Esophagus muscularis mucosa (tissue), 4 donors: Measurements from ENCODE around the gene PRRC2B. TPM values are rescaled to one million over a fixed set of nuclear protein-coding genes. Genes with fewer than 3 reads are reported as not detected.
A peak's percentile ranks its signal among the peaks of the same experiment; 100 is the strongest.

Source experiments
- DNase-seq: peaks from one replicate; pipeline ENCODE4 v3.0.0-alpha.2; 2017; ENCODE audit errors: extremely low spot score
- H3K27ac ChIP-seq, 4 donors: fragments of 200-600 bp; sonication (generic); replicated peaks in 1 of 4; 1 replicate in 3 of 4; 2 replicates in 1 of 4; pipeline ENCODE4 v1.5.1; 2016 to 2019; ENCODE audit warnings: mild to moderate bottlenecking in 1 of 4
- H3K27me3 ChIP-seq, 4 donors: fragments of 200-600 bp; sonication (generic); one replicate each; pipeline versions ENCODE4 v1.5.1 to v1.6.0; 2016 to 2019
- H3K36me3 ChIP-seq, 4 donors: fragments of 200-600 bp; sonication (generic); one replicate each; pipeline ENCODE4 v1.5.1; 2016 to 2019
- H3K4me1 ChIP-seq, 4 donors: fragments of 200-600 bp; sonication (generic); one replicate each; pipeline ENCODE4 v1.5.1; 2016 to 2019
- H3K4me3 ChIP-seq, 4 donors: fragments of 200-600 bp; sonication (generic); 1 replicate in 2 of 4; 2 replicates in 2 of 4; pipeline ENCODE4 v1.5.1; 2016 to 2019; ENCODE audit warnings: mild to moderate bottlenecking in 4 of 4, moderate library complexity in 1 of 4
- H3K9me3 ChIP-seq, 4 donors: fragments of 200-600 bp; sonication (generic); 1 replicate in 3 of 4; 2 replicates in 1 of 4; pipeline ENCODE4 v1.5.1; 2016 to 2019
- CTCF ChIP-seq, 3 experiments: fragments of 200-600 bp in 2 of 3; fragments of 450-650 bp in 1 of 3; sonication (generic) in 2 of 3; IDR thresholded peaks; one replicate each; pipeline ENCODE4 v1.5.1; 2017 to 2019; ENCODE audit warnings: antibody characterized with exemption in 3 of 3, mild to moderate bottlenecking in 2 of 3, moderate library complexity in 1 of 3
- EP300 ChIP-seq: sonication (generic); formaldehyde crosslinking; IDR thresholded peaks from one replicate; pipeline ENCODE4 v1.6.1; 2017; ENCODE audit warnings: antibody characterized with exemption
- POLR2A ChIP-seq: fragments of 450-650 bp; IDR thresholded peaks from one replicate; pipeline ENCODE4 v1.6.1; 2017; ENCODE audit warnings: antibody characterized with exemption, moderate library complexity, mild to moderate bottlenecking, low read depth
- POLR2AphosphoS5 ChIP-seq, 2 donors: sonication (generic); formaldehyde crosslinking; IDR thresholded peaks; one replicate each; pipeline ENCODE4 v1.6.1; 2017; ENCODE audit warnings: antibody characterized with exemption in 2 of 2
- WGBS: methylation state at CpG from one replicate; pipeline ENCODE4 v1.1.5; 2018; 5-methylcytosine and 5-hydroxymethylcytosine counted together
- intact Hi-C: fragments of 100-400 bp; cut with DNase I; formaldehyde crosslinking; loops from one replicate; pipeline ENCODE4 v1.15.1; 2023
- total RNA-seq, 4 donors: library from RNA; depleted of rRNA; stranded (reverse); fragments of >200 nt; gene quantifications; one replicate each; pipeline versions ENCODE4 v1.1.0 to v1.2.1, GENCODE V29; 2016

The PRRC2B gene
- total RNA-seq, 4 donors from 2014 or later, result 109 to 226 (median 148) TPM

- no peaks in the 10 kb centered on the region for H3K9me3 ChIP-seq
- intact Hi-C loops, result no loop called here
- H3K4me3 ChIP-seq, result no peak overlapping the region
- 78% methylated on average over 3 of the region's 3 CpGs for WGBS
- H3K36me3 ChIP-seq, result peaks cover 21 to 78% (median 63%) of the 10 kb centered on the region in 4 donors
- peaks cover 23 to 64% (median 49%) of the 10 kb centered on the region in 4 donors for H3K4me1 ChIP-seq
- no peaks in the 10 kb centered on the region for H3K27me3 ChIP-seq
- no peak for DNase-seq
- H3K27ac ChIP-seq, result peak overlapping the region; percentile 21 to 78 (median 58)
- no peak for TF ChIP-seq POLR2A
- TF ChIP-seq CTCF (IDR thresholded peaks at IDR 0.05), result no peak
- TF ChIP-seq POLR2AphosphoS5 (IDR thresholded peaks at IDR 0.05), result no peak
- TF ChIP-seq EP300, result no peak
Measured at GRCh38 chr9:131433302-131433854, 39.5 kb downstream of the PRRC2B start.

- H3K27ac ChIP-seq, result peak overlapping the region in 1 of 4 donors; percentile 78
- no peak for DNase-seq
- intact Hi-C loops, result no loop called here
Measured at GRCh38 chr9:131434673-131435072, 40.8 kb downstream of the PRRC2B start.

GRCh38 chr9:131436376-131436775 is 42.5 kb downstream of the PRRC2B start:
- H3K27ac ChIP-seq, result peak overlapping the region in 1 of 4 donors; percentile 24
- TF ChIP-seq POLR2AphosphoS5 (IDR thresholded peaks at IDR 0.05), result no peak
- no peak for TF ChIP-seq POLR2A
- TF ChIP-seq CTCF (IDR thresholded peaks at IDR 0.05), result no peak
- TF ChIP-seq EP300, result no peak
- no peaks in the 10 kb centered on the region for H3K9me3 ChIP-seq
- no peaks in the 10 kb centered on the region for H3K27me3 ChIP-seq
- peaks cover 46 to 96% (median 85%) of the 10 kb centered on the region in 4 donors for H3K36me3 ChIP-seq
- no peak for DNase-seq
- H3K4me3 ChIP-seq, result no peak overlapping the region
- intact Hi-C loops, result no loop called here
- WGBS, result 59% methylated on average over 12 of the region's 12 CpGs
- H3K4me1 ChIP-seq, result peaks cover 10 to 40% (median 28%) of the 10 kb centered on the region in 4 donors

More at GRCh38 chr9:131434673-131435072, 40.8 kb downstream of the PRRC2B start:
- no peaks in the 10 kb centered on the region for H3K27me3 ChIP-seq
- WGBS, result 80% methylated on average over 7 of the region's 7 CpGs
- peaks cover 32 to 91% (median 76%) of the 10 kb centered on the region in 4 donors for H3K36me3 ChIP-seq
- TF ChIP-seq POLR2AphosphoS5 (IDR thresholded peaks at IDR 0.05), result no peak
- TF ChIP-seq CTCF (IDR thresholded peaks at IDR 0.05), result no peak
- no peak for TF ChIP-seq EP300
- TF ChIP-seq POLR2A, result no peak
- no peaks in the 10 kb centered on the region for H3K9me3 ChIP-seq
- H3K4me3 ChIP-seq, result no peak overlapping the region
- peaks cover 10 to 51% (median 37%) of the 10 kb centered on the region in 4 donors for H3K4me1 ChIP-seq

- no peak overlapping the region for H3K4me3 ChIP-seq
- peaks cover 10 to 39% (median 28%) of the 10 kb centered on the region in 4 donors for H3K4me1 ChIP-seq
- no peak for DNase-seq
- TF ChIP-seq POLR2AphosphoS5 (IDR thresholded peaks at IDR 0.05) (no peak), CTCF (IDR thresholded peaks at IDR 0.05) (no peak), EP300 (no peak), POLR2A (no peak)
- 84% methylated on average over 8 of the region's 8 CpGs for WGBS
- H3K9me3 ChIP-seq, result no peaks in the 10 kb centered on the region
- H3K27ac ChIP-seq, result peak overlapping the region in 1 of 4 donors; percentile 24
- H3K27me3 ChIP-seq, result no peaks in the 10 kb centered on the region
- H3K36me3 ChIP-seq, result peaks cover 46 to 98% (median 89%) of the 10 kb centered on the region in 4 donors
- intact Hi-C loops, result no loop called here
Measured at GRCh38 chr9:131436865-131437271, 43.0 kb downstream of the PRRC2B start.

DNA sequence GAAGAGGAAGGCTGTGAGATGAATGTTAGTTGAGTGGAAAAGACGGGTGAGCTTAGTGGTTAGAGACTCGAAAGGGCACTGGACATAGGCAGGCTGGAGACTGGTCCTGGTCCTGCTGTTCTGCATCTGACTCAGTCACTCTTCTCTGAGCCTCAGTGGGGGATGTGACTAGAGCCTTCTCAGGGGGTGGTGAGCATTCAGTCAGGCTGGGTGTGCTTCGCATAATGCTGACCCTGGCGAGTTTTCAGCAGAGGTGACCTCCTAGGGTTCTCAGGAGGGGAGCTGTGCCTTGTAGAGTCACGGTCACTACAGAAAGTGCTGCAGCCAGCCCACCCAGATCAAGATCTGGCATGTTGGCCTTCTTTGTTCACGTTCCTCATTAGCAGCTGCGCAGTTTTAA is 44.3 kb downstream of the PRRC2B start:
- no peak for TF ChIP-seq CTCF (IDR thresholded peaks at IDR 0.05)
- no peak for TF ChIP-seq POLR2A
- TF ChIP-seq EP300, result no peak
- no peak for TF ChIP-seq POLR2AphosphoS5 (IDR thresholded peaks at IDR 0.05)
- intact Hi-C loops, result no loop called here
- Histone ChIP-seq H3K27me3 (no peaks in the 10 kb centered on the region), H3K4me1 (peaks cover 10 to 26% (median 17%) of the 10 kb centered on the region in 4 donors), H3K36me3 (peaks cover 46 to 94% (median 88%) of the 10 kb centered on the region in 4 donors), H3K4me3 (no peak overlapping the region), H3K9me3 (no peaks in the 10 kb centered on the region), H3K27ac (no peak overlapping the region)
- WGBS, result 96% methylated on average over 6 of the region's 7 CpGs
- no peak for DNase-seq
